HG02798 (cell line): ENCODE measurements around the gene ATP1B1.

Experiments used
- ATAC-seq: cut with Tn5 transposase; IDR thresholded peaks from one replicate; pipeline ENCODE4 v1.9.1; 2021; ENCODE audit warnings: mild to moderate bottlenecking; ENCODE audit not compliant: unreplicated experiment, poor library complexity

Gene ATP1B1

GRCh38 chr1:169106095-169106920 is at the start of gene ATP1B1:
ATP1B1 (plus strand) TSS chr1:169106690; CDS start chr1:169106830, 140 bp downstream.
- ATAC-seq = peak; percentile 87

- no peak for ATAC-seq
Measured at GRCh38 chr1:169059421-169059820, 47.1 kb upstream of the ATP1B1 start.

- no peak for ATAC-seq
Measured at GRCh38 chr1:169060043-169060722, 46.3 kb upstream of the ATP1B1 start.

- no peak for ATAC-seq
Measured at GRCh38 chr1:169060919-169061639, 45.4 kb upstream of the ATP1B1 start.

- ATAC-seq = no peak
Measured at GRCh38 chr1:169062152-169062551, 44.3 kb upstream of the ATP1B1 start.

DNA sequence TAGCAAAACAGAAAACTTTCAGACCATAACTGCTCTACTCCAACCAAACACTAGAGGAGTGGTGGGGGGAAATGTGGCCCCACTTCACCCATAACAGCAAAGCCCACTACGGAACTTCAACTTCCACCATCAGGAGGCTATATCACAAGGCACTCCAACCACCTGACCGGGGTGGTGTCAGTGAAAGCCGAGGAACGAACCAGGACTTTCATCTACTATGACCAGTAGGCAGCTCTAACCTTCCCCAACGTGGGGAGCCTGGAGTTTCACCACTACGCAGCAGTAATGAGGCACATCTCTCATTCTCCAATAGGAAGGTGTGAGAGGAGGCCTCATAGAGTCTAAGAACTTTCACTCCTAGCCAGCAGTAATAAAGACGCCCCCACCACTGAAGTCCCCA is 42.4 kb upstream of the ATP1B1 start:
- ATAC-seq = no peak

DNA sequence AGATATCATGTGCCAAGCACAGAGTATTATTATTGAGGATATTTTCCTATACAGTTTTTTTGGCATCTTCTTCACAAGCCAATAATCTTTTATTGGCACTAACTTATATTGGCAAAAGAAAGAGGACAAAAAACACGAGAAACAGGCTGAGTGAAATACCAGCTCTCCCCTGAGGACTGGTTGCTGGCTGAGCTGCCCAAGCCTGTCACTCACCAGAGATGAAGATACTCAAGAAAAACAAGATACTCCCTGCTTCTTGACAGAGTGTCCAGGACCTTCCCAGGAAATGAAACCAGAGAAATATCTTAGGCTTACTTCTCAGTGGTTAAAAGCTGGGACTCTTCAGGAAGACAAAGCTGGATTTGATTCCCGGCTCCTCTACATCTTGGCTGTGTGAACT is 35.9 kb upstream of the ATP1B1 start:
- no peak for ATAC-seq

DNA sequence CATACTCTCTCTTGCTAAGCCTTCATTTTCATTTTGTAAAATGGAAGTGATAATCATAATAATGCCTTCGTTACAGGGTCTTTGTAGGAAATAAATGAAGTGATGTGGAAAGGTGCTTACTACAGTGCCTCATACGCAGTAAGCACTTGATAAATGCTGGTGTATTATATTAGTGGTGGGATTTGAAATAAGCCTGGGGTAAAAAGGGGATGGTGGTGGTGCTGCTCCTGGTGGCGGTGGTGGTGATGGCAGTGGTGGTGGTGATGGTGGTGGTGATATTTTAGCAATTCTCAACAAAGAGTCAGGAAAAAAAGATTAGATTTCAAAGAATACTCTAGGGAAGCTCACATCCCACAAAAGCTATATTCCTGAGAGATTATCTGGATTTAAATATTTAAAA is 35.5 kb upstream of the ATP1B1 start:
- no peak for ATAC-seq

DNA sequence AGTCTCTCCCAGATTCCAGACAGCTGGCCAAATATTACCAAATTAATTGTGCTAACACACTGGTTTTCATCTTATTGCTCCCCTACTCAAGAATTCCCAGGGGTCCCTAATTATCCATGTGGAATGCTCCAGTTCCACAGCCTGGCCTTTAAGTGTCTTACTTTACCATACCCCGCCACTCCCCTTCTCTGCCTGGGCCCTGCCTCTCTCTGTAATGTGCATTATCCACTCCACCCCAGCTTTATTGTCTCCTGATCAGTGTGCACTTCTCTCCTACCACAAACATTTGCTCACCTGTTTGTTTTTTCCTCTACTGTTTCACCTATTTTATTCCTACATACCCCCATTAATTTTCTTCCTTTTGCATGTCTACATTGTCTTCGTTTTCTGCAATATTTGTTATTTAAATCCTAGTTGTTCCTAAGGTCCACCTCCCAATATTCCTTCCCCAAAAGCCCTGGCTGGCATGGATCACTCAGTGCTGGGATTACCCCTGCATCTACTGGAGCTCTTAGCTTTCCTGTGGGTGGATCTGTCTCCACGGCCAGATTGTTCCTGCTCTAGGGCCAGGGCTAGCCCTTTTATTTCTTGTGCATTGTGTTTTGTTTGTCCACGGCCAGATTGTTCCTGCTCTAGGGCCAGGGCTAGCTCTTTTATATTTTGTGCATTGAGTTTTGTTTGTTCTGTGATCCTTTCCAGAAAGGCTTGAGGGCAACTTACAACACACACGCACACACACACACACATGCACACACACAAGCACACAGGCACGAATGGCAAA is 33.4 kb upstream of the ATP1B1 start:
- no peak for ATAC-seq

DNA sequence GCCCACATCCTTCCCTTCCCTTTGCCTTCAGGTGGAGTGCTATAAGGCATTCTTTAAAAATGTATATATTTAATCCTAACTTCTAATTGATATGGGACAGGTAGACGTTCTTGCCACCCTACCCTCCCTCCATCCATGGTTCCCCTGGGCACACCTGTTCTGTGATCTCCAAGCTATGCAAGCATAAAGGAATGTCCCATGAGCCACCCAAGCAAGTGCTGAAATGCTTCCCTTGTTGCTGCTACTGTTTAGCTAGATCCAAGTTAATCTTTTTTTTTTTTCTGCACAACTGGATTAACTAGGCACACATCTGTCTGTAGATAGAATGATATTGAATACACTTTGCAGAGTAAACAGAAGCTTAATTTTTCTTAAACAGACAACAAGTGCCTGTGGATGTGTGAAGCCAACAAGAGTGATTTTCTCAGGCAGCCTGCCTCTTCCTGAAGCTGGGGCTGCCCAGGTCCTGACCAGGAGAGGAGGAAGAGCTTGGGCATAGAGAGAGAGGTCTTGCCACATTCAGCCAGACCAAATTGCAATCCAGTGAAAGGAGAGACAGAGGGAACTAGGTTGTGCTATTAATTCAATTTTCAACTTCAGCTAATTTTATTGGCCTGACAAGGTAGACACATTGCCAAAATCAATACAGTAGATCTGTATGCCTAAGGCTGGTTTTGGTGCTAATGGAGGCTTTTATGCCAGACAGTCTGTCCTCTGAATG is 28.2 kb upstream of the ATP1B1 start:
- no peak for ATAC-seq

GRCh38 chr1:169081503-169082123 is 24.9 kb upstream of the ATP1B1 start:
- no peak for ATAC-seq

DNA sequence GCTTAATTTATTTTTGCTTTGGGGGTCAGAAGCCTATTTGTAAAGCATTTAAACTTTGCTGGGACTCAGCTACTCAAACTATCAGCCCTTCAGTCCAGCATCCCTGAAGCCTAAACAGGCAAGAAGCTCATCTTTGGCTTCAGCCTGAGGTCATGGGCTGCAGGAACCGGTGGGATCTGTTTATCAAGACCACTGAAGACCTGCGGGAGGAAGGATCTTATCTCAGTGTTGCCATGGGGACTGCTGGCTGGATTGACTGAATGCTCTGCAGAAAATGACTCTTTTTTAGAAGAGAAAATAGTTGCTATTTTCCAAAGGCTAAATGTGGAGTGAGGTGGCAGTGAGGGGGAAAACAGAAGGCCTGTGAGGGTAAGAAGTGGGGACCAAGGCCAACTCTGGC is 20.6 kb upstream of the ATP1B1 start:
- ATAC-seq = no peak

DNA sequence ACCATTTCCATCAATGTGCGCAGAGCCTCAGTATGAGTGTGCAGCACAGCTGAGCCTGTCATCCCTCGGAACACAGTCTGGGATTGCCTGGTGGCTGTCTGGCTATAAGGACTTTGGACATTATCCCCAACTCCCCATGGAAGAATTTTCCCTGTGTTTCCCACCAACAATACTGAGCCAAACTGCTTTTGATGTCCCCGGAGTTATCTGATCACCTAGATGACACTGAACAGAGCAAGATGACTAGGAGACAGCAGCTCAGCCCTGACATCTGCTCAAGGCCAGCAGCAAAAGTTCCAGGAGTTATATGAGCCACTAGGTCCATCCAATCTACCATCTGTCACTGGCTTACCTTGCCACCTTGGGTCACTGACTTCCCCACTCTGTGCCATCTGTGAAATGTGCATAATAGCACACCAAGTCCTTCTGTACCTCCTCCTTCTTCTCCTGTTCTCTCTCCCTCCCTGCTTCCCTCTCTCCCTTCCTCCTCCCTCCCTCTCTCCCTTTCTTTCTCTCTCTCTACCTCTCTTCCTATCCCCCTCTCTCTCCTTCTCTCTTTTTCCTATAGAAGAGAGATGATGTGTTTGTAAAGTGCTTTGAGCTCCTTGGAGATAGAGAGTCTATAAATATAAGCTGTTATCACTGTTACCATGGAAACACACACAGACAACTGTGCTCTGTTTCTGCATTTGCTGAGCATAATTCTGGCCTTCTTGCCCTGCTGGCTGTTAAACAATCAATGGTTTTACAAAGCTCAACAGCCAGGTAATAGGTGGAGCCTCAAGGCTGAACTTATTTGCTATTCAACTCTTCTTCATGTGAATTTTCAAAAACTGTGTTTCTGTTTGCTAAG is 19.7 kb upstream of the ATP1B1 start:
- no peak for ATAC-seq

DNA sequence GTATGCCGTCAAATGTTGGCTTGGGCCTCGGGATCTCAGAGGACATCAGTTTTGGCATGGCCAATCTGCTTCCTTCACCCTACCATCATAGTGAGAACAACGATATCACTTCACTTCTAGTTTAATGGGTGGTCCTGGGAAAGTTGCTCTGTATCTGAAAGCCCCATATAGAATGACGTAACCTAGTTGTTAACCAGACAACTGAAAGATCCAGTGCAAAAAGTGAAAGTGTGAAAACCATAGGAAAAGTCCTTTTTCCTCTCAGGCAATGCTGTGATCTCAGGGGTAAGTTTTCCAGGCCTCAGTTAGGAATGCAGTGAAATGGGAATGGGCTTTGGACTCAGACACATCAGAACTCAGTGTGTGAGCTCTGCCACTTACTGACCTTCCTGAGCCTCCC is 18.6 kb upstream of the ATP1B1 start:
- ATAC-seq = no peak

GRCh38 chr1:169089776-169090175 is 16.7 kb upstream of the ATP1B1 start:
- no peak for ATAC-seq

- ATAC-seq = no peak
Measured at GRCh38 chr1:169090308-169090899, 16.1 kb upstream of the ATP1B1 start.

- ATAC-seq = peak; percentile 53
Measured at GRCh38 chr1:169090900-169091311, 15.6 kb upstream of the ATP1B1 start.

GRCh38 chr1:169091480-169091941 is 15.0 kb upstream of the ATP1B1 start:
- ATAC-seq = peak; percentile 83
